SK-N-SH treated with all-trans-retinoic acid at 6 μM for 48 hours (cell line): ENCODE data around the gene PPM1H.

Experiments used
- CREB5 ChIP-seq: fragments of 250-450 bp; sonication (Bioruptor Pico); IDR thresholded peaks from 2 replicates; pipeline ENCODE4 v1.5.1; 2020; ENCODE audit warnings: low read depth, mild to moderate bottlenecking, moderate library complexity
- GLIS3 ChIP-seq: fragments of 250-450 bp; sonication (Bioruptor Pico); IDR thresholded peaks from 2 replicates; pipeline ENCODE4 v1.5.0; 2020; ENCODE audit warnings: mild to moderate bottlenecking, moderate library complexity
- ISL1 ChIP-seq: fragments of 250-450 bp; sonication (Bioruptor Pico); IDR thresholded peaks from 2 replicates; pipeline ENCODE4 v2.1.2; 2022; ENCODE audit warnings: mild to moderate bottlenecking, moderate library complexity
- OSR1 ChIP-seq: fragments of 250-450 bp; sonication (Bioruptor Pico); IDR thresholded peaks from 2 replicates; pipeline ENCODE4 v1.8.0; 2022; ENCODE audit warnings: moderate library complexity, mild to moderate bottlenecking, inconsistent platforms
- POU6F1 ChIP-seq: fragments of 250-450 bp; sonication (Bioruptor Pico); IDR thresholded peaks from 2 replicates; pipeline ENCODE4 v1.8.0; 2021; ENCODE audit warnings: low read depth, mild to moderate bottlenecking, moderate library complexity, borderline replicate concordance
- PPARA ChIP-seq: fragments of 250-450 bp; sonication (Bioruptor Pico); IDR thresholded peaks from 2 replicates; pipeline ENCODE4 v1.5.0; 2020; ENCODE audit warnings: mild to moderate bottlenecking, borderline replicate concordance
- RARB ChIP-seq: fragments of 250-450 bp; sonication (Bioruptor Pico); IDR thresholded peaks from 2 replicates; pipeline ENCODE4 v1.8.0; 2021; ENCODE audit warnings: mild to moderate bottlenecking, moderate library complexity
- TOX ChIP-seq: fragments of 250-450 bp; sonication (Bioruptor Pico); IDR thresholded peaks from 2 replicates; pipeline ENCODE4 v1.8.0; 2021; ENCODE audit warnings: mild to moderate bottlenecking, moderate library complexity, borderline replicate concordance
- TSHZ2 ChIP-seq: fragments of 250-450 bp; sonication (Bioruptor Pico); IDR thresholded peaks from 2 replicates; pipeline ENCODE4 v1.5.0; 2020; ENCODE audit warnings: mild to moderate bottlenecking, moderate library complexity
- ZFP3 ChIP-seq: fragments of 250-450 bp; sonication (Bioruptor Pico); IDR thresholded peaks from 2 replicates; pipeline ENCODE4 v1.5.0; 2020; ENCODE audit warnings: mild to moderate bottlenecking, moderate library complexity
- ZFP30 ChIP-seq: fragments of 450-650 bp; formaldehyde crosslinking; IDR thresholded peaks from 2 replicates; pipeline ENCODE4 v1.5.0; 2022; ENCODE audit warnings: mild to moderate bottlenecking, moderate library complexity
- TF ChIP-seq, protein P1 (sequence below): fragments of 250-450 bp; sonication (Bioruptor Pico); IDR thresholded peaks from 2 replicates; pipeline ENCODE4 v1.8.0; 2020; ENCODE audit warnings: mild to moderate bottlenecking, moderate library complexity, borderline replicate concordance

DNA sequence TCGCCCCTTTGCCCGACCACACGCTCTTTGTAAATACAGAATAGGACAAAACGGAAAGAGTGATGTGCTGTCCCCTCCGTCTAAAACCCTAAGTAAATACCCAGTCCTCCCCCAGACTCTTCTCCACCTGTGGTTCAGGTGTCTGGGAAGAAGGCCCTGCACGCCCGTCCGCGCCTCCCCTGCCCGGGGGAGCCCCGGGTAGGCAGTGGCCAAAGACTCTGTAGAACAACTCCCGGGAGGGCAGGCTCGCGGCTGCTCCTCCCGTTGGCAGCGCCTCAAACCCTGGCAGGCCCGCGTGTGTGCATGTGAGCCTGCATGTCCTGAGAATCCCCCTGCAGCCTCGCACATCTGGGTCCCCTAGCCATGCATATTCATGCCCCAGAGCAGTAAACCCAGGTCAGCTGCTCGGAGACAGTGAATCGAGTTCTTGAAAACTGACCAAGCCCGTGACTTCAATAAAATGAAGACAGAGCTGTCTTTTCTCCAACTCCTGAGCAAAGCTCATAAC lies 302.5 kb downstream of the PPM1H start:
- TF ChIP-seq PPARA (CRISPR knock-in tag) (no peak), POU6F1 (CRISPR knock-in tag) (no peak), CREB5 (CRISPR knock-in tag) (no peak), ISL1 (no peak), ZFP30 (CRISPR knock-in tag) (no peak), TSHZ2 (CRISPR knock-in tag) (no peak), RARB (CRISPR knock-in tag) (no peak), TOX (CRISPR knock-in tag) (no peak), OSR1 (CRISPR knock-in tag) (no peak), GLIS3 (CRISPR knock-in tag) (no peak), ZFP3 (CRISPR knock-in tag) (no peak)
- TF ChIP-seq, protein P1, sequence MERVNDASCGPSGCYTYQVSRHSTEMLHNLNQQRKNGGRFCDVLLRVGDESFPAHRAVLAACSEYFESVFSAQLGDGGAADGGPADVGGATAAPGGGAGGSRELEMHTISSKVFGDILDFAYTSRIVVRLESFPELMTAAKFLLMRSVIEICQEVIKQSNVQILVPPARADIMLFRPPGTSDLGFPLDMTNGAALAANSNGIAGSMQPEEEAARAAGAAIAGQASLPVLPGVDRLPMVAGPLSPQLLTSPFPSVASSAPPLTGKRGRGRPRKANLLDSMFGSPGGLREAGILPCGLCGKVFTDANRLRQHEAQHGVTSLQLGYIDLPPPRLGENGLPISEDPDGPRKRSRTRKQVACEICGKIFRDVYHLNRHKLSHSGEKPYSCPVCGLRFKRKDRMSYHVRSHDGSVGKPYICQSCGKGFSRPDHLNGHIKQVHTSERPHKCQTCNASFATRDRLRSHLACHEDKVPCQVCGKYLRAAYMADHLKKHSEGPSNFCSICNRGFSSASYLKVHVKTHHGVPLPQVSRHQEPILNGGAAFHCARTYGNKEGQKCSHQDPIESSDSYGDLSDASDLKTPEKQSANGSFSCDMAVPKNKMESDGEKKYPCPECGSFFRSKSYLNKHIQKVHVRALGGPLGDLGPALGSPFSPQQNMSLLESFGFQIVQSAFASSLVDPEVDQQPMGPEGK (CRISPR knock-in tag), result no peak
